ENCODE measurements around the gene PCDHGB4.
"Not testable (repeated sequence)": the region's sequence is repeated elsewhere in the genome, so short reads cannot be mapped to it uniquely, and the experiment has no call there.

The PCDHGB4 gene

GRCh38 chr5:141366016-141366896, 21.2 kb upstream of the PCDHGB4 start:
- no peak for DNase-seq (ENCODE audit: low spot score)

GRCh38 chr5:141369994-141370848, 17.3 kb upstream of the PCDHGB4 start, which contains the start of gene PCDHGB3:
PCDHGB3 (plus strand) TSS chr5:141370242; CDS start chr5:141370395, 153 bp downstream.
- DNase-seq (ENCODE audit: low spot score): peak; percentile 16

- no peak for DNase-seq (ENCODE audit: low spot score)
Observed at GRCh38 chr5:141371572-141372475, 15.7 kb upstream of the PCDHGB4 start.

GRCh38 chr5:141373673-141374317, 13.7 kb upstream of the PCDHGB4 start, which contains the start of gene PCDHGA6:
PCDHGA6 (plus strand) TSS chr5:141373891; CDS start chr5:141374084, 193 bp downstream.
- no peak for DNase-seq (ENCODE audit: low spot score)

- DNase-seq (ENCODE audit: low spot score): no peak
Observed at GRCh38 chr5:141374627-141375026, 12.9 kb upstream of the PCDHGB4 start.

- DNase-seq (ENCODE audit: low spot score): not testable (repeated sequence)
Observed at GRCh38 chr5:141375444-141376155, 11.9 kb upstream of the PCDHGB4 start.

GRCh38 chr5:141382469-141383294, 4.8 kb upstream of the PCDHGB4 start, which contains the start of gene PCDHGA7:
PCDHGA7 (plus strand) TSS chr5:141382742; CDS start chr5:141382900, 158 bp downstream.
- DNase-seq (ENCODE audit: low spot score): no peak

- DNase-seq (ENCODE audit: low spot score): no peak
Observed at GRCh38 chr5:141383345-141383744, 4.2 kb upstream of the PCDHGB4 start.

- no peak for DNase-seq (ENCODE audit: low spot score)
Observed at GRCh38 chr5:141384471-141385267, 2.8 kb upstream of the PCDHGB4 start.

GRCh38 chr5:141388661-141389060, 1.2 kb downstream of the PCDHGB4 start:
- DNase-seq (ENCODE audit: low spot score): no peak

GRCh38 chr5:141389153-141390042, 1.9 kb downstream of the PCDHGB4 start:
- no peak for DNase-seq (ENCODE audit: low spot score)

GRCh38 chr5:141392429-141393198, 5.1 kb downstream of the PCDHGB4 start, which contains the start of gene PCDHGA8:
PCDHGA8 (plus strand) TSS chr5:141392633; CDS start chr5:141392814, 181 bp downstream.
- no peak for DNase-seq (ENCODE audit: low spot score)

GRCh38 chr5:141393267-141393666, 5.8 kb downstream of the PCDHGB4 start:
- DNase-seq (ENCODE audit: low spot score): no peak

GRCh38 chr5:141394401-141395187, 7.1 kb downstream of the PCDHGB4 start:
- DNase-seq (ENCODE audit: low spot score): not testable (repeated sequence)

- not testable (repeated sequence) for DNase-seq (ENCODE audit: low spot score)
Observed at GRCh38 chr5:141397756-141398551, 10.5 kb downstream of the PCDHGB4 start, which contains the start of gene PCDHGB5. PCDHGB5 (plus strand) TSS chr5:141397947; CDS start chr5:141398128, 181 bp downstream.

All from Ammon's horn (tissue), 1 donor.